Type B pancreatic cell (in vitro differentiated cells): Measurements from ENCODE around the gene PYY. TPM values are rescaled to one million over a fixed set of nuclear protein-coding genes. Genes with fewer than 3 reads are reported as not detected.
"Not testable (repeated sequence)": the region's sequence is repeated elsewhere in the genome, so short reads cannot be mapped to it uniquely, and the experiment has no call there.

Source experiments
- DNase-seq: peaks from one replicate; pipeline ENCODE4 v3.0.0; 2021; ENCODE audit warnings: mixed read lengths; ENCODE audit not compliant: unreplicated experiment; ENCODE audit errors: extremely low spot score
- H3K27ac Mint-ChIP-seq: 2 replicates; pipeline ENCODE4 v1.8.0; 2021; ENCODE audit warnings: mild to moderate bottlenecking, mixed read lengths
- H3K27me3 Mint-ChIP-seq: 2 replicates; pipeline ENCODE4 v1.8.0; 2021; ENCODE audit warnings: mixed read lengths
- H3K36me3 Mint-ChIP-seq: 2 replicates; pipeline ENCODE4 v1.8.0; 2021; ENCODE audit warnings: mixed read lengths
- H3K4me1 Mint-ChIP-seq: one replicate; pipeline ENCODE4 v1.8.0; 2021; ENCODE audit warnings: mixed read lengths; ENCODE audit not compliant: unreplicated experiment
- H3K4me3 Mint-ChIP-seq: 2 replicates; pipeline ENCODE4 v1.8.0; 2021; ENCODE audit warnings: mild to moderate bottlenecking, mixed read lengths
- H3K9me3 Mint-ChIP-seq: 2 replicates; pipeline ENCODE4 v1.8.0; 2021; ENCODE audit warnings: mixed read lengths
- total RNA-seq: library from RNA; stranded (reverse); gene quantifications from 2 replicates; pipeline ENCODE4 v1.2.1, GENCODE V29; 2021; ENCODE audit warnings: low replicate concordance
- TF ChIP-seq, protein P1 (sequence below): fragments of 200-600 bp; sonication (generic); conservative IDR thresholded peaks from 2 replicates; pipeline ENCODE4 v1.5.0; 2021; ENCODE audit warnings: antibody characterized with exemption, mild to moderate bottlenecking

Gene PYY
- total RNA-seq, 1 donor from 2014 or later: 2.3 TPM

DNA sequence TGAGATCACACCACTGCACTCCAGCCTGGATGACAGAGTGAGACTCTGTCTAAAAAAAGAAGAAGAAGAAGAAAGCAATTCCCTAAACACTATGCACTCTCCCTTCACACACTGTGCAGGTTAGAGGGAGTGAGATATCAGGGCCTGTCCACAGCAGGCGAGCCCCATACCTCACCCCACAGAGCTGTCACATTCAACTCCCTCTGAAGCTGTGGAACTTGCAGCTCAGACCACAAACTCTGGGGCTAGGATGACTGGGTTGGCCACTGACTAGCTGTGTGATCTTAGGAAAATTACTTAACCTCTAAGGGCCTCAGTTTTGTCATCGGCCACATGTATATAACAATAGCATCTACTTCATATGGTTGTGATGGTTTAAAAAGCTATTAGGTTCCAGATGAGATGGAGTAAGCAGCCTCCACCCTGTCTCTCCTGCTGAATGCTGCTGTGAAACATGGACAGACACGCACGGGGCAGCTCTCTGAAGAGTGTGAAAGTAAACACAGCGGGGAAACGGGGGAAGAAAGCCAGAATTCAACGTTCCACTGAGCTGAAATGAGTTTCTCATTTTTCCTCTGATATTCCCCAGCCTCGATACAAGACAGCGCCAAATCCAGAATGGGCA lies 13.6 kb upstream of the PYY start:
- Mint-ChIP-seq H3K36me3 (no peaks in the 10 kb centered on the region), H3K9me3 (no peaks in the 10 kb centered on the region), H3K27ac (no peak overlapping the region), H3K4me3 (no peak overlapping the region), H3K27me3 (peaks cover 45% of the 10 kb centered on the region), H3K4me1 (no peaks in the 10 kb centered on the region)
- no peak for DNase-seq
- TF ChIP-seq, protein P1, sequence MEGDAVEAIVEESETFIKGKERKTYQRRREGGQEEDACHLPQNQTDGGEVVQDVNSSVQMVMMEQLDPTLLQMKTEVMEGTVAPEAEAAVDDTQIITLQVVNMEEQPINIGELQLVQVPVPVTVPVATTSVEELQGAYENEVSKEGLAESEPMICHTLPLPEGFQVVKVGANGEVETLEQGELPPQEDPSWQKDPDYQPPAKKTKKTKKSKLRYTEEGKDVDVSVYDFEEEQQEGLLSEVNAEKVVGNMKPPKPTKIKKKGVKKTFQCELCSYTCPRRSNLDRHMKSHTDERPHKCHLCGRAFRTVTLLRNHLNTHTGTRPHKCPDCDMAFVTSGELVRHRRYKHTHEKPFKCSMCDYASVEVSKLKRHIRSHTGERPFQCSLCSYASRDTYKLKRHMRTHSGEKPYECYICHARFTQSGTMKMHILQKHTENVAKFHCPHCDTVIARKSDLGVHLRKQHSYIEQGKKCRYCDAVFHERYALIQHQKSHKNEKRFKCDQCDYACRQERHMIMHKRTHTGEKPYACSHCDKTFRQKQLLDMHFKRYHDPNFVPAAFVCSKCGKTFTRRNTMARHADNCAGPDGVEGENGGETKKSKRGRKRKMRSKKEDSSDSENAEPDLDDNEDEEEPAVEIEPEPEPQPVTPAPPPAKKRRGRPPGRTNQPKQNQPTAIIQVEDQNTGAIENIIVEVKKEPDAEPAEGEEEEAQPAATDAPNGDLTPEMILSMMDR: no peak

- no peak for DNase-seq
- H3K9me3 Mint-ChIP-seq: no peaks in the 10 kb centered on the region
- TF ChIP-seq, protein P1: no peak
- H3K36me3 Mint-ChIP-seq: no peaks in the 10 kb centered on the region
- H3K27ac Mint-ChIP-seq: no peak overlapping the region
- H3K4me3 Mint-ChIP-seq: no peak overlapping the region
- peaks cover 49% of the 10 kb centered on the region for H3K27me3 Mint-ChIP-seq
- no peaks in the 10 kb centered on the region for H3K4me1 Mint-ChIP-seq
Observed at GRCh38 chr17:43966276-43966675, 12.5 kb upstream of the PYY start.

- Mint-ChIP-seq H3K4me3 (no peak overlapping the region), H3K36me3 (no peaks in the 10 kb centered on the region), H3K27me3 (peaks cover 35% of the 10 kb centered on the region), H3K9me3 (no peaks in the 10 kb centered on the region), H3K27ac (no peak overlapping the region), H3K4me1 (no peaks in the 10 kb centered on the region)
- TF ChIP-seq, protein P1: no peak
- DNase-seq: no peak
Observed at GRCh38 chr17:43962479-43962878, 8.7 kb upstream of the PYY start.

DNA sequence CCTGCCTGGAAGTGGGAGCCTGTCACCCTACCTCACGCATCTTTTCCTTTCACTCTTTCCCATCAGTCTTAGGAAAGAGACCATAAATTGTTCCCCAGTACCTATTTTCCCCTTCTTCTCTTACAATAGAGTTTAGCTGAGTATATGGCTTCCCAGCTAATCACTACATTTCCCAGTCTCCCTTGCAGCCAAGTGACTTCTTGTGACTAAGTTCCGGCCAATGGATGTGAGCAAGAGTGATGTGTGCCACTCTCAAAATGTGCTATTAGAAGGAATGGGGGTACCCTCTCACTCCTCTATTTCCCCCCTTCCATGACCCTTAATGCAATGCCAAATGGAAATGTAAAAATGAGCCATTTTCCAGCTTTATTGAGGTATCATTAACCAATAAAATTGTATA lies 8.2 kb upstream of the PYY start:
- H3K4me1 Mint-ChIP-seq: no peaks in the 10 kb centered on the region
- H3K27me3 Mint-ChIP-seq: peaks cover 32% of the 10 kb centered on the region
- TF ChIP-seq, protein P1: no peak
- no peak overlapping the region for H3K27ac Mint-ChIP-seq
- H3K36me3 Mint-ChIP-seq: no peaks in the 10 kb centered on the region
- no peaks in the 10 kb centered on the region for H3K9me3 Mint-ChIP-seq
- no peak overlapping the region for H3K4me3 Mint-ChIP-seq
- no peak for DNase-seq

DNA sequence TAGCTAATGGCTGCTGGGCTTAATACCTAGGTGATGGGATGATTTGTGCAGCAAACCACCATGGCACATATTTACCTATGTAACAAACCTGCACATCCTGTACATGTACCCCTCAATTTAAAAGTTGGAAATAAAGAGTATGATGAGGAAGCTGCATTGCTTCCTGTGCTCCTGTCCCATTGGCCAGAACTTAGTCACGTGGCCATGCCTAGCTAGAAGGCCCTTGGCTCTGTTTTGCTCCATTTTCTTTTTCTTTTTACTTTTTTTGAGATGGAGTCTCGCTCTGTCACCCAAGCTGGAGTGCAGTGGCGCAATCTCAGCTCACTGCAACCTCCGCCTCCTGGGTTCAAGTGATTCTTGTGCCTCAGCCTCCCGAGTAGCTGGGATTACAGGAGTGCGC lies 7.6 kb upstream of the PYY start:
- not testable (repeated sequence) for H3K4me1 Mint-ChIP-seq, H3K27ac Mint-ChIP-seq, H3K36me3 Mint-ChIP-seq, DNase-seq, H3K4me3 Mint-ChIP-seq, H3K9me3 Mint-ChIP-seq
- peaks cover 37% of the 10 kb centered on the region for H3K27me3 Mint-ChIP-seq

DNA sequence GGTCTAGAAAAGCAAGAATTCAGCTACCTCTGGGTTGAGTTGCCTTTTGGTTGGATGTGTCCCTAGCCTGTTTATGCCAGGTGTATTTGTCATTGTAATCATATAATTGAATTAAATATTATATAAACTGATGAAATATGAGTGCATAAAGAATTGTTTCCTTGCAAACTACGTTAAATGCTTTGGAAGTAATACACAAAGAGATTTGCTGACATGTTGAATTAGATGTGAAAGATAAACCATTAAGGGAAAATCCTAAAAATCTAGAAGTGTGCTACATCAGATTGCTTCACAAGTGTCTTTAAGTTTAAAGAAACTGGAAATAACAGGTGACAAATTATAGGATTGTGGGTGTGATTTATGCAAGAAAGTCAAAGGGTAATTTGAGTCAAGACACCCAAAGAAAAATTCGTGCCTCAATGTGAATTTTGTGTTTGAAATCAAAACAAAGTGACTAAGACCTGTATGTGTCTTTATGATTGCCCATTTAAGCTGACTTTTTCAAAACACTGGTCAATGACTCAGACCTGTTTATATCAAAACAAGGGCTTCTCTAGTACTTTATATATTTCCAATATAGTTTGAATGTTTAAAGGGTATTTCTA lies 5.1 kb upstream of the PYY start:
- no peaks in the 10 kb centered on the region for H3K36me3 Mint-ChIP-seq
- no peaks in the 10 kb centered on the region for H3K4me1 Mint-ChIP-seq
- H3K27me3 Mint-ChIP-seq: peaks cover 52% of the 10 kb centered on the region
- H3K4me3 Mint-ChIP-seq: no peak overlapping the region
- DNase-seq: no peak
- TF ChIP-seq, protein P1: no peak
- H3K9me3 Mint-ChIP-seq: no peaks in the 10 kb centered on the region
- no peak overlapping the region for H3K27ac Mint-ChIP-seq
